Hepatocyte (in vitro differentiated cells): ENCODE data around the gene PSAPL1. TPM values are rescaled to one million over a fixed set of nuclear protein-coding genes. Genes with fewer than 3 reads are reported as not detected.

Experiments used
- DNase-seq: peaks from one replicate; pipeline ENCODE4 v3.0.0-alpha.2; 2016; ENCODE audit warnings: low spot score
- H2AFZ ChIP-seq: fragments of 200-600 bp; sonication (generic); 2 replicates; pipeline ENCODE4 v1.6.0; 2016; ENCODE audit warnings: antibody characterized with exemption, mild to moderate bottlenecking
- H3K27ac ChIP-seq: fragments of 200-600 bp; sonication (generic); 2 replicates; pipeline ENCODE4 v1.5.1; 2016; ENCODE audit warnings: mild to moderate bottlenecking
- H3K27me3 ChIP-seq: fragments of 200-600 bp; sonication (generic); 2 replicates; pipeline ENCODE4 v1.6.1; 2016
- H3K36me3 ChIP-seq: fragments of 200-600 bp; sonication (generic); replicated peaks from 2 replicates; pipeline ENCODE4 v1.5.1; 2016; ENCODE audit warnings: low read depth; ENCODE audit not compliant: insufficient read depth
- H3K4me1 ChIP-seq: fragments of 200-600 bp; sonication (generic); 2 replicates; pipeline ENCODE4 v1.5.1; 2016; ENCODE audit warnings: mild to moderate bottlenecking, moderate library complexity; ENCODE audit not compliant: insufficient read depth
- H3K4me2 ChIP-seq: fragments of 200-600 bp; sonication (generic); 2 replicates; pipeline ENCODE4 v1.6.0; 2016
- H3K4me3 ChIP-seq: fragments of 200-600 bp; sonication (generic); 2 replicates; pipeline ENCODE4 v1.5.1; 2016; ENCODE audit warnings: mild to moderate bottlenecking
- H3K79me2 ChIP-seq: fragments of 200-600 bp; sonication (generic); 2 replicates; pipeline ENCODE4 v1.6.0; 2017; ENCODE audit warnings: mild to moderate bottlenecking
- H3K9me2 ChIP-seq: fragments of 200-600 bp; sonication (generic); replicated peaks from 2 replicates; pipeline ENCODE4 v1.6.0; 2017; ENCODE audit warnings: mild to moderate bottlenecking; ENCODE audit not compliant: insufficient read depth
- H3K9me3 ChIP-seq: fragments of 200-600 bp; sonication (generic); 2 replicates; pipeline ENCODE4 v1.5.1; 2016; ENCODE audit warnings: low read depth, mild to moderate bottlenecking
- H4K20me1 ChIP-seq: fragments of 200-600 bp; sonication (generic); 2 replicates; pipeline ENCODE4 v1.6.0; 2016; ENCODE audit warnings: mild to moderate bottlenecking; ENCODE audit not compliant: insufficient read depth, poor library complexity, severe bottlenecking
- EZH2 ChIP-seq: fragments of 200-600 bp; sonication (generic); IDR thresholded peaks from 2 replicates; pipeline ENCODE4 v1.6.1; 2016; ENCODE audit warnings: antibody characterized with exemption, mild to moderate bottlenecking, borderline replicate concordance
- EZH2phosphoT487 ChIP-seq: fragments of 200-600 bp; sonication (generic); IDR thresholded peaks from one replicate; pipeline ENCODE4 v1.6.1; 2018; ENCODE audit warnings: antibody characterized with exemption, mild to moderate bottlenecking, low read depth, moderate library complexity; ENCODE audit not compliant: unreplicated experiment, severe bottlenecking
- WGBS: methylation state at CpG from one replicate; pipeline ENCODE4 v1.1.6; 2016; ENCODE audit warnings: low lambda C conversion rate; ENCODE audit errors: missing lambda C conversion rate; 5-methylcytosine and 5-hydroxymethylcytosine counted together
- polyA plus RNA-seq: library from polyadenylated mRNA; unstranded; fragments of >200 nt; fragmentation: Nextera tagmentation; extraction: Ambion mirVana; gene quantifications from 2 replicates; pipeline ENCODE4 v1.2.1, GENCODE V29; 2016
- total RNA-seq: library from RNA; depleted of rRNA; stranded (reverse); fragments of >200 nt; gene quantifications from 2 replicates; pipeline ENCODE4 v1.2.3, GENCODE V29; 2014
- TF ChIP-seq, protein P1 (sequence below): fragments of 200-600 bp; sonication (generic); IDR thresholded peaks from 2 replicates; pipeline ENCODE4 v1.5.1; 2016; ENCODE audit warnings: antibody characterized with exemption, mild to moderate bottlenecking; ENCODE audit not compliant: poor library complexity

PSAPL1 gene
- total and polyA plus RNA-seq, 2 experiments from 2014 or later: 4.3 to 4.4 TPM

DNA sequence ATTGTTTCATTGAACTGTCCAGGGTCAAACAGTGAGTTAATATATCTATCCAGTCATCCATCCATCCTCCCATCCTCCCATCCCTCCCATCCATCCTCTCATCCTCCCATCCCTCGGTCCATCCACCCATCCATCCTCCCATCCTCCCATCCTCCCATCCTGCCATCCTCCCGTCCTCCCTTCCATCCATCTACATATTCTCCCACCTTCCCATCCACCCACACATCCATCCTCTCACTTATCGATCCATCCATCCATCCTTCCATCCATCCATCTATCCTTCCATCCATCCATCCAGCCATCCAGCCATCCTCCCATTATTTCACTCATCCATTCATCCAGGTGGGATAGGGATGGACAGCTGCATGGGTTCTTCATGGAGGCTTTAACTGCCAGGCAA, 35.4 kb upstream of the PSAPL1 start:
- H3K36me3 ChIP-seq: no peaks in the 10 kb centered on the region
- 89% methylated on average over 3 of the region's 3 CpGs for WGBS
- no peak overlapping the region for H3K4me2 ChIP-seq
- H3K4me3 ChIP-seq: no peak overlapping the region
- H2AFZ ChIP-seq: no peak overlapping the region
- H3K9me3 ChIP-seq: no peaks in the 10 kb centered on the region
- no peaks in the 10 kb centered on the region for H3K79me2 ChIP-seq
- H3K27me3 ChIP-seq: no peaks in the 10 kb centered on the region
- no peak for TF ChIP-seq EZH2phosphoT487
- no peak for TF ChIP-seq EZH2
- TF ChIP-seq, protein P1, sequence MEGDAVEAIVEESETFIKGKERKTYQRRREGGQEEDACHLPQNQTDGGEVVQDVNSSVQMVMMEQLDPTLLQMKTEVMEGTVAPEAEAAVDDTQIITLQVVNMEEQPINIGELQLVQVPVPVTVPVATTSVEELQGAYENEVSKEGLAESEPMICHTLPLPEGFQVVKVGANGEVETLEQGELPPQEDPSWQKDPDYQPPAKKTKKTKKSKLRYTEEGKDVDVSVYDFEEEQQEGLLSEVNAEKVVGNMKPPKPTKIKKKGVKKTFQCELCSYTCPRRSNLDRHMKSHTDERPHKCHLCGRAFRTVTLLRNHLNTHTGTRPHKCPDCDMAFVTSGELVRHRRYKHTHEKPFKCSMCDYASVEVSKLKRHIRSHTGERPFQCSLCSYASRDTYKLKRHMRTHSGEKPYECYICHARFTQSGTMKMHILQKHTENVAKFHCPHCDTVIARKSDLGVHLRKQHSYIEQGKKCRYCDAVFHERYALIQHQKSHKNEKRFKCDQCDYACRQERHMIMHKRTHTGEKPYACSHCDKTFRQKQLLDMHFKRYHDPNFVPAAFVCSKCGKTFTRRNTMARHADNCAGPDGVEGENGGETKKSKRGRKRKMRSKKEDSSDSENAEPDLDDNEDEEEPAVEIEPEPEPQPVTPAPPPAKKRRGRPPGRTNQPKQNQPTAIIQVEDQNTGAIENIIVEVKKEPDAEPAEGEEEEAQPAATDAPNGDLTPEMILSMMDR: no peak
- no peak for DNase-seq
- no peaks in the 10 kb centered on the region for H3K9me2 ChIP-seq
- no peaks in the 10 kb centered on the region for H4K20me1 ChIP-seq
- H3K4me1 ChIP-seq: no peaks in the 10 kb centered on the region
- H3K27ac ChIP-seq: no peak overlapping the region

DNA sequence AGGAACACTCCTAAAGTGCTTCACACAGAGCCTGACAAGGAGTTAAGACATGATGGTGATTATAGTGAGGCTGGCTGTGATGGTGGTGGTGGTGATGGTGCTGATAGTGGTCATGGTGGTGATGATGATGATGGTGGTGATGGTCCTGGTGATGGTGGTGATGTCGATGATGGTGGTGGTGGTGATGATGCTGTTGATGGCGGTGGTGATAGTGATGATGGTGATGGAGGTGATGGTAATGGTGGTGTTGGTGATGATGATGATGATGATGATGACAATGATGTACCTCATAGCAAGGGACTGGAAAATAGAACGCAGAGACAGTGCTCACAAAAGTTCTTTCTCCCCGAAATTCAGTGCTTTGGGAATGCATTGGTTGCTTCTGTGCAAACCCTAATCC, 34.3 kb upstream of the PSAPL1 start:
- DNase-seq: no peak
- Histone ChIP-seq H2AFZ (no peak overlapping the region), H3K27ac (no peak overlapping the region), H3K4me1 (no peaks in the 10 kb centered on the region), H3K4me3 (no peak overlapping the region), H3K9me2 (no peaks in the 10 kb centered on the region), H3K4me2 (no peak overlapping the region), H3K27me3 (no peaks in the 10 kb centered on the region), H4K20me1 (no peaks in the 10 kb centered on the region), H3K9me3 (no peaks in the 10 kb centered on the region), H3K79me2 (no peaks in the 10 kb centered on the region), H3K36me3 (no peaks in the 10 kb centered on the region)
- WGBS: 88% methylated on average over 4 of the region's 4 CpGs
- TF ChIP-seq EZH2phosphoT487 (no peak), EZH2 (no peak)
- TF ChIP-seq, protein P1: no peak

DNA sequence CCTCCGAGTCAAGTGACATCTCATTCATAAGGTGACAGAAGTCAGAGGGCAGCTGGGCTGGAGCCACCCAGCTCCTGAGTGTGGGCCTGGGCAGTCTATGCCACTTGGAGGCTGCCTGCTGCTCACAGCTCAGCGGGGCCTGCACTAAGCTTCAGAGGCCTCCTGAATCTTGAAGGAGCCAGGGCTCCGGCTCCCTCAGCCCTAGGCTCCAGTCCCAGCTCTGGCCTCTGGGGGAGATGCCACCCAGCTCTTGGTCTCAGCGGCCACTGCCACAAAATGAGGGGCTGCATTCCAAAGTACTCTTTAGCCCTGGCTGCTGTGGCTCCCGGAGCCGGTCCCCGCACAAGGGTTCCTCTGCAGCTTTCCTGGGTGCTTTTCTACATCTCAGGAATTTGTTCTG, 32.7 kb upstream of the PSAPL1 start:
- no peak for TF ChIP-seq EZH2
- TF ChIP-seq EZH2phosphoT487: no peak
- TF ChIP-seq, protein P1: no peak
- no peaks in the 10 kb centered on the region for H3K36me3 ChIP-seq
- no peak overlapping the region for H2AFZ ChIP-seq
- H3K4me3 ChIP-seq: no peak overlapping the region
- H3K27me3 ChIP-seq: no peaks in the 10 kb centered on the region
- H3K9me2 ChIP-seq: no peaks in the 10 kb centered on the region
- no peaks in the 10 kb centered on the region for H4K20me1 ChIP-seq
- H3K27ac ChIP-seq: no peak overlapping the region
- H3K4me2 ChIP-seq: no peak overlapping the region
- no peaks in the 10 kb centered on the region for H3K79me2 ChIP-seq
- no peaks in the 10 kb centered on the region for H3K9me3 ChIP-seq
- no peak for DNase-seq
- H3K4me1 ChIP-seq: no peaks in the 10 kb centered on the region
- WGBS: 90% methylated on average over 7 of the region's 7 CpGs

DNA sequence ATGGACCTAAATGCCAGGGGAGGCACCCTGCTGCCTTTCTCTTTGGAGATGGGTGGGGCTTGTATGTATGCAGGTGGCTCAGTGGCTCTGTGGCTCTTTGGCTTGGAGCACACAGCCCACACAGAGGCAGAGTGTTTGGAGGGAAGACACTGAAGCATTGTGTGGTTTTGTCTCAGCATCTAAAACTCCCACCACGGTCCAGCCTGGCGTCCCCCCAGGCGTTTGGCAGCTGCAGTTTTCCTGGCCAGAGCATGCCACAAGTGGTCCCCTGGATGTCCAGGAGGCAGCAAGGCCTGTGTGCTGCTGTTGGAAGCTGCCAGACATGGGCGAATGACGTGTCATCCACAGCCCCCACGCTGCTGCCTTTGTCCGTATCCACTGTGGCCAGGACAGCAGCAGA, 32.2 kb upstream of the PSAPL1 start:
- Histone ChIP-seq H3K4me3 (no peak overlapping the region), H2AFZ (no peak overlapping the region), H3K4me1 (no peaks in the 10 kb centered on the region), H3K27me3 (no peaks in the 10 kb centered on the region), H3K27ac (no peak overlapping the region), H3K9me2 (no peaks in the 10 kb centered on the region), H3K79me2 (no peaks in the 10 kb centered on the region), H3K4me2 (no peak overlapping the region), H3K9me3 (no peaks in the 10 kb centered on the region), H3K36me3 (no peaks in the 10 kb centered on the region), H4K20me1 (no peaks in the 10 kb centered on the region)
- no peak for DNase-seq
- 97% methylated on average over 7 of the region's 7 CpGs for WGBS
- TF ChIP-seq, protein P1: no peak
- no peak for TF ChIP-seq EZH2
- no peak for TF ChIP-seq EZH2phosphoT487
